HUDEP-2 (cell line): Measurements from ENCODE around the gene CYTH1.

Experiments
- DNase-seq, 76 experiments: peaks; one replicate each; lab custom pipeline; 2025; ENCODE audit not compliant: unreplicated experiment in 76 of 76; lab: John Stamatoyannopoulos, UW

The CYTH1 gene

GRCh38 chr17:78806451-78806850 lies 24.4 kb upstream of the CYTH1 start:
- DNase-seq = no peak

DNA sequence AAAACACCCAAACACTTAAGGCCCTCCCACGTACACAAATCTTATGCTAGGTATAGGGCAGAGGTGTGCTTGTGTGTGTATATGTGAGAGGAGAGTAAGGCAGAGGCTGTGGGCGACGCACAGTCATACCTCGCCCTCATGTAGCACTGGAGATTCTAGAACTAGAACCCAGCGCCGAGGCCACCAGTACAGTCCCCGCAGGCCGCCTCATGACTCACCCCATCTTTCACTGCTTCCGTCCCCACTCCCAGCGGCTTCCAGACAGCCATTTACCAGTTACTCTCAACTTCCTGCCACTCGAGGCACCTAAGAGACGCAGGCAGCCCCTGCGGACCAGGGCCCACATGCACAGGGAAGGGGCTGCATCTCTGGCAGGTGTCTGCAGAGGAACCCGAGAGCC lies 23.2 kb upstream of the CYTH1 start:
- no peak for DNase-seq

DNA sequence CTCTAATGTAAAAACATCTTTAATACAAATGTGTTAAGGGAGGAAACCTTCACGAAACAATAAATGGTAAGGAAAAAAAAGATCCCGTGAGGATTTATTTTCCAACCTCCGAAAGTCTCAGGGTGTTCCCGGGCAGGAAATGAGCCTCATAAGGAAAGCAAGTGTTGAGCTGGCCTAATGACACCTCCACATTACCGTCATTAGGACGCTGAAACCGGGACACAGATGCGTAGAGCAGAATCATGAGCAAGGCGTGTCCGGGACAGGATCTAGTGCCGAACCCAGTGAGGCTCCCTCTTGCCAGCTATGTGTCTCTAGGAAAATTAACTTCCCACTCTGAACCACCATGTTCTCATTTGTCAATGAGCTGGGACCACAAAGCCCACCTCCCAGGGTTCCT lies 22.7 kb upstream of the CYTH1 start:
- DNase-seq = no peak

DNA sequence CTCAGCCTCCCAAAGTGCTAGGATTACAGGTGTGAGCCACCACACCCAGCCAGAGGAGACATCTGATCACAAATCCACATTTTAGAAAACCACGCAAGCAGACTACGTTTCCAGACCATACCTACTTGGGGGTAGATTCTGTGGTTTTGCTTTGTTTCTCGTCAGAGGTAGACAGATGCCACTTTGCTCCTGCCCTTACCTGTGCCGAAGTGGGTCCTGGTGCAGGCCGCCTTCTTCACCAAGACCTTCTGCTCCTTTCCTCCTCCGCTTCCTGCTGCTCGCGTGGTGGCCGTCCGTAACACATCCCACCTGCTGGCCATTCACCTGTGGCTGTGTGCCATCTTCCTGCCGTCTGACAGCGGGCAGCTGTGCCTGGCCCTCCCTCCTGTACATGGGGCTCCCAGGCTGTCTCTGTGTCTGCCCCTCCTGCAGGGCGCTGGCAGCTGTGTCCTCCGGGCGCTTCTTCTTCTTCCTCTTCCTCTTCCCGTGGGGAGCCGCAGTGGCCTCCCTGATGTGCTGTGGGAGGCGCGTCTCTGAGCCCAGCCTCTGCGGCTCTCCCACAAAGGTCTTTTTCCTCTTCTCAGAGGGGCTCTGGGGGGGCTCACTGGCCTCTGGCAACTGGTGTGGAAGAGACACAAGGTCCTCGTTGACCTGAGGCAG lies 21.2 kb upstream of the CYTH1 start:
- no peak for DNase-seq

- DNase-seq = no peak
Measured at GRCh38 chr17:78802459-78802858, 20.4 kb upstream of the CYTH1 start.

DNA sequence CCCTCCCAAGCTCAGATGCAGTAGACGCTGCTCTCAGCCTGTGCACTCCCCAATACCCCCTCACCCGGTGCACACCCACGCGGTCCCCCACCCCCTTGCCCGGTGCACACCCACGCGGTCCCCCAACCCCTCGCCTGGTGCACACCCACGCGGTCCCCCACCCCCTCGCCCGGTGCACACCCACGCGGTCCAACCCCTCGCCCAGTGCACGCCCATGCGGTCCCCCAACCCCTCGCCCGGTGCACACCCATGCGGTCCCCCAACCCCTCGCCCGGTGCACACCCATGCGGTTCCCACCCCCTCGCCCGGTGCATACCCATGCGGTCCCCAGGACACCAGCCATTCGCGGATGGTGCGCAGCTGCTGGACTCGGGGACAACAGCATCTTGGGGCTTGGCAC lies 19.9 kb upstream of the CYTH1 start:
- DNase-seq = no peak

DNA sequence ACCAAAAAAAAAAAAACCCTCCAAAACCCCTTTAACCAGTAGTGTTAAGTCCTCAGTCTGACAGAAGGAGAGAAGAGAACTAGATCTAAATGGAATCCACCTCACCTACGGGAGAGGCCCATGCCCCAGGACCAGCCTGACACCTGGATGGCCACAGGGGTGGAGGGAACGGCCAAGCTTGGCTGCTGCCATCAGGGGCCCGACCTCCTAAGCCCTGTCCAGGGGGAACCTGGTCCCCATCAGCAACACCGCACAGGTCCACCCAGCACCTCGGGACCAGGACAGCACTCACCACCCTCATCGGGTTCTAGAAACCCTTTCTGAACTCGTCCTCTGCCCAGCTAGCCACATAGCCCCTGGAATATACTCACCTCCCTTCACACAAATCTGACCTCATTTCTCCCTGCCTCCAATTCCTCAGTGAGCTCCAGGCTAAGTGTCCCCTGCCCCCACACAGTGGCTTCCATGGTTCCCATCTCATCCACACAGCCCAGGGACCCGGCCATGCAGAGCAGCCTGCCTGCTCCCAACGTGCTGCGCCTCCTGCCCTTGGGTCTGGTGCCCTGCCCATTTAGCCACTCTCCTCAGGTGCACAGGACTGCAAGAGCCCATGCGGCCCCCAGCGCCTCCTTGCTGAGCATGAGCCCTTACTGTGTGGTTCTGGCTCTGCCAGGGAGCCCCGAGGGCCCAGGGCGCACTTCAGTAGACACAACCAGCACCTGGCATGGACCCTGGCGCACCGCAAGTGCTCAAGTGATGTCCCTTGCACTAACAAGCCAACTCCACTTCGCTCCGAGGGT lies 18.3 kb upstream of the CYTH1 start:
- DNase-seq = no peak

- DNase-seq = peak in 16 of 76 experiments; percentile 9 to 47 (median 20)
Measured at GRCh38 chr17:78798695-78799559, 16.9 kb upstream of the CYTH1 start.

DNA sequence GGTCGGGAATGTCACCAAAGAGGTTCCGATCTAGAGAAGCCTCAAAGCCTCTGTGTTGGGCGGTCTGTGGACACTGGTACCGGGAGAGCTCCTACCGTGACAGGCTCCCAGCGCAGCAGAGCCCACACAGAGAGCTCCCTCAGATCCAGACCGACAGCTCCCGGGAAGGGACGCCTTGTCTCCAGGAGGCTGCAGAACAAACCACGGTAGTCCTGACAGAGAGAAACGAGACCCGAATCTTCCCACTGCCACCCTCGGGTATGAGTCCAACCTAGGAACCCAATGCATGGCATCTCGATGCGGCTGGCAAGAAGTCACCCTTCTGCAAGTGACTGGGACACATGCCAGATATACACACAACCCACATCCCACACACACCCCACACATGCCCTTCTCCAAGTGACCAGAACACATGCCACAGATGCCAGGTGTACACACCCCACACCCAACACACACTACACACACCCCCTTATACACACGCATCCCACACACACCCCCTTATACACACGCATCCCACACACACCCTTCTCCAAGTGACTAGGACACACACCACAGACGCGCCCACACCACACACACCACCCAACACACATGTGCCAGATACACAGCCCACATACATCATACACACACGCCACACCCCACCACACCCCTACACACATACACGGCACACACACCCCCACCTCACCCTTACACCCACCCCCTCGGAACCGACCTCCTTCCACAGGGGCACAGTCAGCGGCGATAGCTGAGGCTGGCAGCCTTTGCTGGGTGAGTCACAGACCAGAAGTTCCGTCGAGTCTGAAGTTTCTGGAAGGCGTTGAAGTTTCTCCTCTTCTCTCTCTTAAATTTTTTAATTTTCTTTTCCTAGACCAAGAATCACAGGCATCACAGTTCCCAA lies 15.9 kb upstream of the CYTH1 start:
- DNase-seq = peak in 1 of 76 experiments; percentile 29

DNA sequence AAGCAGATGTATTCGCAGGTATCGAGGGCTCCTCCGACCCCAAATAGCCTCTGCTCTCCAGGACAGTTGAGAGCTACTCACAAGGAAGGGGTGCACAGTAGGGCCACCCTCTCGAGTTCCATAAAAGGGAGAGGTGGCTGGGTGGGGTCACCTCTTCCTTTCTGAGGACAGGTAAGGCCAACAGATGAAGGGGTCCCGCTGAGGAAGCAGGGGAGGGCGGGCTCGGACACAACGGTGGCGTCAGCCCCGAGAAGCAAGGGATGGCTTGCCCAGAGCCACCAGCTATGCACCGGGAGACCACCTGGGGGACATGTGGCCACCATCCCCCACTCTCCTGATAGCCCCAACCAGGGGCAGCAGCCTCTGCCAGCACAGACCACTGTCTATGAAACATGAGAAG lies 15.1 kb upstream of the CYTH1 start:
- DNase-seq = no peak

DNA sequence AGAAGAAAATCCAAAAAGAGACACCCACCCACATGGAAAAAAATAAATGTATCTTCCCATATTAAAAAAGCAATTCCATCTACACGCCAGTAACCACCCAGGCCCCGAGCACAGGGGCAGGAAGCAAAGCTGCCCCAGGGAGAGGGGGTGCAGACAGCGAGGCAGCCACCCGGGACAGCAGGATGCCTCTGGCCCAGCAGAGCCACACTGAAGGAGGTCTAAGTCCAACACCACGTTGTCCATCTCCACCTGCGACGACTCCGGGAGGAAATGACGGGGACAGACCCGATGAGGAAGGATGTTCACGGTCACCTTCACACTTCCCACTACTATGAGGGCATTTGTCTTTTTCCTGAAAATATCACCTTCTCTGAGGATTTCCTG lies 14.4 kb upstream of the CYTH1 start:
- no peak for DNase-seq

DNA sequence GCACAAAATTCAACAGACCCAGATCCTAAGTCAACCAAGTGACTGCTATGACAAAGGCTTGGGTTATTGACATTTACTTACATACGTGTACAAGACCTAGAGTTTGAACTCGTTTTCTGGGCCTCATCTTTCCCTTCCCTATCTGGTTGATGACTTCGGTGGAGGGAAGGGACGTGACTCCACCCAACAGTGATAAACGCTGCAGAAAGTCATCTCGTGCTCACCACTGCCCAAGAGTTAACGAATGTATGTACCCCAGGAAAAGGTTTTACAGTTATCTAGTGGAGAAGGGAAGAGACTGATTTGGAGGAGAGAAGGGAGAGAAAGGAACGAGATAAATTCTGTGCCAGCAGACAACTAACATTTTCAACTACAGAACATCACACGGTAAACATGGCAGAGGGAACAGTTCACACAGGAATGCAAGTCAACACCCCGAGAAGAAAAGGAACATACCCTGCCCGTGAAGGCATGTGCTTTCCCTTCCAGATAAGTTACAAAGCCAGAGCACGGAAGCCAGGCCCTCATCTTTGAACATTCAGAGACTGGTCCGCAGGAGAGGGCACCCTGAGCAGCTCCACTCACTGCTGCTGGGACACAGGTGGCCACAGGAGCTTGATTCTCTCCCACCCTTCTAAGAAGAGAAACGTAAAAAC lies 13.9 kb upstream of the CYTH1 start:
- DNase-seq = peak in 20 of 76 experiments; percentile 12 to 67 (median 28)

DNA sequence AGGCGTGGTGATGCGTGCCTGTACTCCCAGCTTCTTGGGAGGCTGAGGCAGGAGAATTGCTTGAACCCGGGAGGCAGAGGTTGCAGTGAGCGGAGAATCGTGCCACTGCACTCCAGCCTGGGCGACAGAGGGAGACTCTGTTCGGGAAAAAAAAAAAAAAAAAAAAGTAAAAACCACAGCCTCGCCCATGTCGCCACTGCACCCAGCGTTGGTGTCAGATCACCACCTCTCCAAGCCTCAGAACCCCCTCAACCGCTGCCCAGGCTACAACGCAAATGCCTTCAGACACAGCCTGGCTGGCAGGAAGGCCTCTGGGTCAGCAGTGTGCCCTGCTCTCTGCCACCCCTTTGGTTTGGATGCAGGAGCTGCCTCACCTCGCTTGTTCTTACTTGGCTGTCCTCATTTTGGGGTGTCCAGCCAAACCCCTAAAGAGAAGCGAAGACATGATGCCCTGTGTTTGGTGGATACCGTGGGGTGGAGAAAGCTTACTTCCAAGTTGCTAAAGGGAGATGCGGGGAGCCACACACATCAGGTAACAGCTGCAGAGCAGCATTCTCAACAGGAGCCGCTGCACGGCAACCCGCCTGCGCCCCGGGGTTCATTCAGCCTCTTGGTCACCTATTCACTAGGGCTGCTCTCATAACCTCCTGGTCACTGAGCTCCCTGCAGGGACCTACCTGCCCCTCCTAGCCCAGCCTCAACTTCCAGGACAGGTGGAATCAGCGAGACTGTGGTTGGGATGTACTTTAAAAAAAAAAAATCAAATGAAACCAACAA lies 13.0 kb upstream of the CYTH1 start:
- DNase-seq = peak in 3 of 76 experiments; percentile 11 to 27 (median 17)

- DNase-seq = no peak
Measured at GRCh38 chr17:78794399-78794798, 12.3 kb upstream of the CYTH1 start.

DNA sequence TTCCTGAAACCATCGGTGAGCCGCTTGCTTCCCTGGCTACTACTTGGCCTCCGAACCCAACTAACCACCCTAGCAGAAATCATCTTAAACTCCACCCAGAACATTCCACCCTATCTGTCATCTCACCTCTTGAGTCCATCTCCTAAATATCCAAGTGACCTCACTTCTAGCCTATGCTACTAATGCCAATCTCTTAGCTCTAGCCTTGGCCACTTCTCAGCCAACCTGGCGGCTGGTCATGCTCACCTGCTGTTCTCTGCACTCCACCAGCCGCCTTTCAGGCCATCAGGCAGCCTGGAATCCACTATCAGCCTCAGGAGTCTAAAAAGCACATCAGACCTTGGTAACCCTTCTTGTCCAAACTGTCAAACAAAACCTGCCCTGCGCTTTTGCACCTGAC lies 11.9 kb upstream of the CYTH1 start:
- no peak for DNase-seq

- DNase-seq = no peak
Measured at GRCh38 chr17:78793415-78793814, 11.3 kb upstream of the CYTH1 start.

DNA sequence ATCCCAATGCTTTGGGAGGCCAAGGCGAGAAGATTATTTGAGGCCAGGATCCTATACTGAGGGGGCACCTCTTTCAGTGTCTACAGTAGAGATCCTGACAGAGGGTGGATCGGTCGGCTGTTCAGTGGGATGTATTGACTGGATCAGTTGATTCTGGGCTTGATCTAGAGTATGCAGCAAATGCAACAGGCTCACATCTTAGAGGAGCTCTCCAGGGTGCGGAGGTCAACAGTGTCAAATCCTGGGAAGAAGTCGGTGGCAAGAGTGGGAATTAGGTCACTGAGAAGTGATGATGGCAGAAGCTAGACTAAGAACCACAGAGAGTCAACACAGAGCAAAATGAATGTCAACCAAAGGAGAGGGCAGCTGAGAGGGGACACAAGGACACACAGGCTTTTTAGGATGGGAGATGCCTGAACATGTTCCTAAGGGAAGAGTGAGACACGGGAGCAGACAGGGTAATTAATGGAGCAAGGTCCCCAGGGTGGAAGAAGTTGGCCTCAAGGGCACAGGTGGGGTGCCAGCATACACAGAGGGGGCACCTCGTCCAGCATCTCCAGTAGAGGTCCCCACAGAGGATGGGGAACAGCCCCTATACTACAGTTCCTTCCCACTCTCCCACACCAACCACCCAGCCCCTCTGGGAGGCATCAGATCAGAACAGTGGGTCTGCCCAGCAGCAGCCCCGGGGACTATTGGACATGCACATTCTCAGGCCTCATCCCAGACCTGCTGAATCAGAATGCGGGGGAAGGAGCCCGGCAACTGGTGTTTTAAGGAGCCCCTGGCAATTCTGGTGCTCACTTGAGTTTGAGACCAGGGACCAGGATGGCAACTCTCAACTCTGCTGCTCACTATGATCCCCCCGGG lies 10.0 kb upstream of the CYTH1 start:
- no peak for DNase-seq

GRCh38 chr17:78790552-78790951 lies 8.5 kb upstream of the CYTH1 start:
- DNase-seq = no peak
